Activated T-cell treated with anti-CD3 and anti-CD28 coated beads, Interleukin-2, amount 50 U/mL, for 4 hours (primary cell): ENCODE results near the gene CLDN3. TPM values are rescaled to one million over a fixed set of nuclear protein-coding genes. Genes with fewer than 3 reads are reported as not detected.
"Not testable (repeated sequence)": the region's sequence is repeated elsewhere in the genome, so short reads cannot be mapped to it uniquely, and the experiment has no call there.

Experiments used
- ATAC-seq, 2 donors: fragments of 200-7000 bp; cut with Tn5 transposase; one replicate each; pipeline ENCODE4 v1.10.0; 2021
- DNase-seq: peaks from one replicate; pipeline ENCODE4 v3.0.0-alpha.2; 2020
- H3K27me3 Mint-ChIP-seq: one replicate; pipeline ENCODE4 v1.8.0; 2021; ENCODE audit warnings: low read depth, mixed read lengths
- H3K36me3 Mint-ChIP-seq: one replicate; pipeline ENCODE4 v1.8.0; 2022; ENCODE audit warnings: mixed read lengths; ENCODE audit not compliant: insufficient read depth
- H3K4me1 Mint-ChIP-seq: one replicate; pipeline ENCODE4 v1.8.0; 2021; ENCODE audit warnings: low read depth, mixed read lengths
- H3K4me3 Mint-ChIP-seq: one replicate; pipeline ENCODE4 v1.8.0; 2021; ENCODE audit warnings: mild to moderate bottlenecking, moderate library complexity, mixed read lengths
- H3K9me3 Mint-ChIP-seq: one replicate; pipeline ENCODE4 v1.8.0; 2021; ENCODE audit warnings: mixed read lengths
- total RNA-seq, 3 donors: library from RNA; stranded (reverse); gene quantifications; one replicate each; pipeline ENCODE4 v1.2.1, GENCODE V29; 2021

CLDN3 gene, protein sequence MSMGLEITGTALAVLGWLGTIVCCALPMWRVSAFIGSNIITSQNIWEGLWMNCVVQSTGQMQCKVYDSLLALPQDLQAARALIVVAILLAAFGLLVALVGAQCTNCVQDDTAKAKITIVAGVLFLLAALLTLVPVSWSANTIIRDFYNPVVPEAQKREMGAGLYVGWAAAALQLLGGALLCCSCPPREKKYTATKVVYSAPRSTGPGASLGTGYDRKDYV
- total RNA-seq = under 1 TPM; 0.16 to 0.23 (median 0.22) TPM

DNA sequence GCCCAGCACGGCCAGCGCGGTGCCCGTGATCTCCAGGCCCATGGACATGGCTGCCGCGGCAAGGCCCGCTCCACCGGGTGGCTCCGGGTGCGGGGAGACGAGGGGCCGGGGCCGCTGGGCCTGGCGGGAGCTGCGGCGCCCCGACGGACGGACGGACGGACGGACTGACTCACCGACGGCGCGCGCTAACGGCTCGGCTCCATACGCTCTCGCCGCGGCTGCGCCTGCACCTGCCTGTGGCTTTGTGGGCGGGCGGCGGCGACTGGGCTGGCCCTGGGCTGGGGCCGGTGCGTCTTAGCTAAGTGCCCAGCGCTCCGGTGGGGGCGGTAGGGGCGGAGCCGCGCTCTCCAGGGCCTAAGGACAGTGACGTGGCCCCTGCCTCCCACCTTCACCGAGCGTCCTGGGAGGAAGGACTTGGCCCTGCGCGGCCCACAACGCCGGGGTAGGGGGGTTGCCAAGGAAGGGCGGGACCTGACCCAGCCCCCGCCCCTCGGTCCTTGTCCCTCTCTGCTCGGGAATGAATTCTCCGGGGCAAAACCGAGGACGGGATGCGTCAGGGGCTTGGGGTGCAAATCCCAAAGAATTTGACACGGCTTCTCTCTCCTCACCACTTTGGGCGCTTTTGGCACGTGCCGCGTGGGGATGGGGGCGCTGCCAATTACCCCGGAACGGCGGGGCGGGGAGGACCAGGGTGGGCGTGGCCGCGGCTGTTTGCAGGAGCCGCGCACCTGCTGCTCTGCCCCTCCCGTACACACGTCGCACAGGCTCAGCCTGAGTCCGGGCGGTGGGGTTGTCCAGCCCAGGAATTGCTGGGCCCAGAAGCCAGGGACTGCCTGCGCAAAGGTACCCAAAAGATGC is at the start of gene CLDN3:
Gene CLDN3 (minus strand): TSS at position 269 of the 858 bp plus-strand sequence. CDS start 221 bp downstream, at position 48.
- Mint-ChIP-seq H3K4me1 (peaks cover 4% of the 10 kb centered on the region), H3K9me3 (no peaks in the 10 kb centered on the region), H3K27me3 (peaks cover 51% of the 10 kb centered on the region), H3K36me3 (no peaks in the 10 kb centered on the region), H3K4me3 (peak within 1 kb of the TSS; percentile 43)
- ATAC-seq (peak in 1 of 2 donors; percentile 61), DNase-seq (no peak)

DNA sequence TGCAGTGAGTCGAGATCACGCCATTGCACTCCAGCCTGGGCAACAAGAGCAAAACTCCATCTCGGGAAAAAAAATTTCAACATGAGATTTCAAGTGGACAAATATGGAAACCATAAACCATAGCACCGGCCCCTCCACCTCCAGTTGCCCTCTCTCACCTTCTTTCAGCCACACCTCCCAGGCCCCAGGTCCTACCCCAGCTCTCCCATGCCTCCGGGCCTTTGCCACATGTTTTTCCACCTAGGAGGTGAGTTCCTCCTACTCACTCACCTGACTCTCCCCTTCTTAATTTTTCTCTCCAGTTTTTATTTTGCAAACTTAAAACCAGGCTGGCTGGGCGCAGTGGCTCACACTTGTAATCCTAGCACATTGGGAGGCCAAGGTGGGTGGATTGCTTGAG is 47.1 kb upstream of the CLDN3 start:
- no peaks in the 10 kb centered on the region for H3K36me3 Mint-ChIP-seq
- DNase-seq = no peak
- peaks cover 16% of the 10 kb centered on the region for H3K27me3 Mint-ChIP-seq
- no peak for ATAC-seq
- peaks cover 3% of the 10 kb centered on the region for H3K9me3 Mint-ChIP-seq
- H3K4me1 Mint-ChIP-seq = no peaks in the 10 kb centered on the region
- H3K4me3 Mint-ChIP-seq = no peak overlapping the region

DNA sequence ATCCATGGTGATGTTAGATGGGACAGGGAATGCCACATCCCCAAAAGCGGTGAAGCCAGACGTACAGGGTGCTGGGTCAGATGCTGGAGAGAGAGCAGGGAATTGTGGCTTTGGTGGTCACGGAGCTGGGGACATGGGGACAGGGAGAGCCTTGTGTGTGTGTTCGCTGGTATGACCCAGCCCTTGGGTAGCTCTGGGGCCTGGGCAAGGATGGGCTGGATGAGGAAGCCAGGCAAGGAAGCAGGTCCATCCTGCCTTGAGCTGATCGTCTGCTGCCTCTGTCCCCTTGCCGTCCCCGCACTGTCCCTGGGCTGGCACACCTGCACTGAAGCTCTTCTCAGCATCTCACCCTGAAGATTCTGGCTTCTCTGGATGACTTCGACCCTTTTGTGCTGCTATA is 45.4 kb upstream of the CLDN3 start:
- Mint-ChIP-seq H3K4me3 (no peak overlapping the region), H3K9me3 (peaks cover 3% of the 10 kb centered on the region), H3K36me3 (no peaks in the 10 kb centered on the region), H3K4me1 (no peaks in the 10 kb centered on the region), H3K27me3 (peaks cover 17% of the 10 kb centered on the region)
- ATAC-seq = no peak
- DNase-seq = no peak

DNA sequence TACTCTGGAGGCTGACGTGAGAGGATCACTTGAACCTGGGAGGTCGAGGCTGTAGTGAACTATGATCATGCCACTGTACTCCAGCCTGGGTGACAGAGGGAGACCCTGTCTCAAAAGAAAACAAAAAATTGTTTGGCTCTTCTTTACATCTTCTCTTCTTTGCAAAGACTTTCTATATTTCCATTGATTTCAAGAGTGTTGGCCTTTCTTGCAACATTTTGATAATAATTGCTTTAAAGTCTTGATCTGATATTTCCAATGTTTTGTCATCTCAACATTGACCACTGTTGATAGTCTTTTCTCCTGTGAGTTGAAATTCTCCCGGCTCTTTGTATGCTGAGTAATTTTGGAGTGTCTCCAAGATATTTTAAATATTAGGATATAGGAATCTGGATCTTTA is 42.9 kb upstream of the CLDN3 start:
- DNase-seq (no peak), ATAC-seq (no peak)
- Mint-ChIP-seq H3K27me3 (peaks cover 15% of the 10 kb centered on the region), H3K4me3 (no peak overlapping the region), H3K4me1 (no peaks in the 10 kb centered on the region), H3K9me3 (peaks cover 3% of the 10 kb centered on the region), H3K36me3 (no peaks in the 10 kb centered on the region)

DNA sequence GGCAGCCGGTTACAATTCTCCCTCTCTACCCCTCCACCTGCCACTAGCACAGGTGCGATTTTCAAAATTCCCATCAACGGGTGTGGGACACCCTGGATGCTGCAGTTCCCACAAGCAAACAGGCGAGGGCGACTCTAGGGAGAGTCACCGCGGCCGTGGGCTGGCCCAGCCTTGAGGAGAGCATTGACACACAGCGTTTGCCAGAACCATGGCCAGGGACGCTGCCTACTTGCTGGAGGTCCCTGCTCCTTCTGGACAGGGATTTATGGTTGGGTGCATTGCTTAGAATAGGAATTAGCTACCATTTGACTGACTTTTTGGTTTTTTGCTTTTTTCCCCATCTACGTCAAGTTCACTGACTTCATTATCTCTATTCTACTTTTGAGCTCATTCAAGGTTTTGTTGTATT is 41.7 kb upstream of the CLDN3 start:
- Mint-ChIP-seq H3K9me3 (peaks cover 3% of the 10 kb centered on the region), H3K36me3 (no peaks in the 10 kb centered on the region), H3K27me3 (peaks cover 14% of the 10 kb centered on the region), H3K4me3 (no peak overlapping the region), H3K4me1 (no peaks in the 10 kb centered on the region)
- ATAC-seq (peak; percentile 77 to 88), DNase-seq (peak; percentile 41)

DNA sequence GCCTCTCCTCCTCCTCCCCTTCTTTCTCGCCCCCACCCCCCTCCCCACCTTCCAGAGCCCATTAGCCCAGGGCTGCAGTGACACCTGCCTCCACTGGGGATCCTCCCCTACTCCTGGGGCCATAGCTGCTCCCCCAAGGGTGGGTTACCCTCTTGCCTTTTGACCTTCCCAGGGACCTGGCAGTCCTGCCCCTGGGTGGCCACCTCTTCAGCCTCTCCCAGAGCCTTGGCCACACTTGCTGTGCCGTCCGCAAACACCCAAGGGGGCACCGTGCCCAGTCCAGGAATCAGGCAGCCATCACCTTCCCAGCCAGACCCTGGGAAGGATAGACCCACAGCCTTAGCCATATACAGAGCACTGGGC is 40.9 kb upstream of the CLDN3 start:
- no peak for DNase-seq
- no peak for ATAC-seq
- H3K4me1 Mint-ChIP-seq = no peaks in the 10 kb centered on the region
- H3K36me3 Mint-ChIP-seq = no peaks in the 10 kb centered on the region
- peaks cover 14% of the 10 kb centered on the region for H3K27me3 Mint-ChIP-seq
- H3K4me3 Mint-ChIP-seq = no peak overlapping the region
- peaks cover 3% of the 10 kb centered on the region for H3K9me3 Mint-ChIP-seq

DNA sequence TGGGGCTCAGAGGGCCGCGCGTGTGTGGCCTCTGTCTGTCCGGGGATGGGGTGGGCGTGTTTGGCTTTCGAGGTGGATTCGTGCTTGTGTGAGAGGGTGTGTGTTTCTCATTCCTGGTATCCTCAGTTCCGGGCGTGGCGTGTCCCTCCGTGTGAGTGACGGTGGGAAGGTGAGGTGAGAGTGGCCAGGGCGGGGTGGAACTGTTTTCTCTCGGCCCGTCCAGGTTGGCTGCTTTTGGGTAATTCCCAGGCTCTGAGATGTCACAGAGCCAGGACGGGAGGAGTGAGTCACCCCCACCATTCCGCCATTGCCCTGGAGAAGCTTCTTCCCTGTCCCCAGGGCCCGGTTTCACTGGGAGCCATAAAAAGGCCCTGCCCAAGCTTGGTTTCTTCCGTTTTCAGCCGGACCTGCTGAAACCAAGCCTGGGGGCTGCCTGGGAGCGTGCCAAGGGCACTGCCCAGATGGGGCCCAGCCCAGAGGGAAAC is 39.4 kb upstream of the CLDN3 start:
- Mint-ChIP-seq H3K9me3 (peaks cover 3% of the 10 kb centered on the region), H3K36me3 (no peaks in the 10 kb centered on the region), H3K27me3 (peaks cover 12% of the 10 kb centered on the region), H3K4me1 (no peaks in the 10 kb centered on the region), H3K4me3 (no peak overlapping the region)
- DNase-seq = no peak
- ATAC-seq = no peak

DNA sequence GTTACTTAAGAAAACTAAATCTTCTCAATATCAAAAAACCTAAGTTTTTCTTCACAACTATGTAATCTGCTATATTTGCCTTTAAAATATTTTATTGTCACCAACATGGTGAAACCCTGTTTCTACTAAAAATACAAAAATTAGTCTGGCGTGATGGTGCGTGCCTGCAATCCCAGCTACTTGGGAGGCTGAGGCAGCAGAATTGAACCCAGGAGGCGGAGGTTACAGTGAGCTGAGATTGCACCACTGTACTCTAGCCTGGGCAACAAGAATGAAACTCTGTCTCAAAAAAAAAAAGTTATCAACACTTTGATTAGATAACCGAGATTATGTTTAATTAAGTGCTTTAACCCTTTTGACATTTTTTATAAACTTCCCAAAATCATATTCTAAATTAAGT is 32.4 kb upstream of the CLDN3 start:
- Mint-ChIP-seq H3K9me3 (no peaks in the 10 kb centered on the region), H3K4me3 (no peak overlapping the region), H3K36me3 (no peaks in the 10 kb centered on the region), H3K4me1 (no peaks in the 10 kb centered on the region), H3K27me3 (peaks cover 11% of the 10 kb centered on the region)
- DNase-seq (no peak), ATAC-seq (no peak)

DNA sequence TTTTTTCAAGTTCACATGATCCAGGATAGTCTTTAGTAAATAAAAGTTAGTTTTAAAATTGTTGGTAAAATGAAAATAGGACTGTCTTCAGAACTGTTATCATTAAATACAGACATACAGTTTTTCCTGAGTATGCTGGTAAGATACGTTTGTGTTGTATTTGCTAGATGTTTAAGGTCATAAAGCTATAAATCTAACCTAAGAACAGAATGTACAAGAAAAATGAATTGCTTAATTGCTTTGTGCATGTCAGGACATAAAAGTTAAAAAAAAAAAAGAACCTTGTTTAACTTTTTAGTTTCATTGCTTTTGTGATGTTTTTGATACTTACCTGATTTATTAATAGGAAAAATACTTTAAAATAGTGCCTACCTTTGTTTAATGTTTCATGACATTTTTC is 31.5 kb upstream of the CLDN3 start:
- H3K9me3 Mint-ChIP-seq = no peaks in the 10 kb centered on the region
- H3K4me1 Mint-ChIP-seq = no peaks in the 10 kb centered on the region
- DNase-seq = no peak
- ATAC-seq = no peak
- H3K27me3 Mint-ChIP-seq = peaks cover 11% of the 10 kb centered on the region
- no peaks in the 10 kb centered on the region for H3K36me3 Mint-ChIP-seq
- no peak overlapping the region for H3K4me3 Mint-ChIP-seq

DNA sequence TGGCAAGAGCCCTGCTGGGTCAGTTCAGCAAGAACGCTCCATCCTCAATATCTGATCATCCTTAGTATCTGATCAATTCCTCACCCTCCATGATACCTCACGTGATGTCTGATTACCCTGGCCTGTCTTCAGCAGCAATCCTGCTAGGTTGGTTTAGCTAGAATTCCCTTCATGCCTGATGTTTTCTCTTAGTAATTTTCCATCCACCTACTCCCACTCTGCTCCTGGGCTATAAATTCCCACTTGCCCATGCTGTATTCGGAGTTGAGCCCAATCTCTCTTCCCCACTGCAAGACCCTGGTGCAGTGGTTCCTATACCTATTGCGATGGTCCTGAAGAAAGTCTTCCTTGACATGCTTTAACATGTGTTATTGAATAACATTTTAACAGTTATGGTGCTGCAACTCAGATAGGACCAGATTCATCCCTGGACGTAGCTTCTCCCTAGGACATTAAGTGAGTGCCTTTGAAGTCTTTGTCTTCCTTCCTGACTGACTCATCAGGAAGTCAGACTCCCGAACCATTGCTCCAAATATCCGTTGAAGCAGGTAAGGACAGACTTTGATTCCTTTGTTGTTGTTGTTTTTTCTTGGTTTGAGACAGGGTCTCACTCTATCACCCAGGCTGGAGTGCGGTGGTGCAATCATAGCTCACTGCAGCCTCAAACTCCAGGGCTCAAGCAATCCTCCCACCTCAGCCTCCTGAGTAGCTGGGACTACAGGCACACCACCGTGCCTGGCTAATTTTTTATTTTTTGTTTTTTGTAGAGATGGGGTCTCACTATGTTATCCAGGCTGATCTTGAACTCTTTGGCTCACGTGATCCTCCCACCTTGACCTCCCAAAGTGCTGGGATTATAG is 29.4 kb upstream of the CLDN3 start:
- Mint-ChIP-seq H3K36me3 (no peaks in the 10 kb centered on the region), H3K4me3 (no peak overlapping the region), H3K27me3 (peaks cover 14% of the 10 kb centered on the region), H3K9me3 (no peaks in the 10 kb centered on the region), H3K4me1 (no peaks in the 10 kb centered on the region)
- DNase-seq (no peak), ATAC-seq (no peak)

DNA sequence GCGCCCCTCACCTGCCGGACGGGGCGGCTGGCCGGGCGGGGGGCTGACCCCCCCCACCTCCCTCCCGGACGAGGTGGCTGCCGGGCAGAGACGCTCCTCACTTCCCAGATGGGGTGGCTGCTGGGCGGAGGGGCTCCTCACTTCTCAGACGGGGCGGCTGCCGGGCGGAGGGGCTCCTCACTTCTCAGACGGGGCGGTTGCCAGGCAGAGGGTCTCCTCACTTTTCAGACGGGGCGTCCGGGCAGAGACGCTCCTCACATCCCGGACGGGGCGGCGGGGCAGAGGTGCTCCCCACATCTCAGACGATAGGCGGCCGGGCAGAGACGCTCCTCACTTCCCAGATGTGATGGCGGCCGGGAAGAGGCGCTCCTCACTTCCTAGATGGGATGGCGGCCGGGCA is 27.1 kb upstream of the CLDN3 start:
- peaks cover 13% of the 10 kb centered on the region for H3K27me3 Mint-ChIP-seq
- H3K4me3 Mint-ChIP-seq, DNase-seq, H3K4me1 Mint-ChIP-seq, ATAC-seq, H3K9me3 Mint-ChIP-seq, H3K36me3 Mint-ChIP-seq: not testable (repeated sequence)

DNA sequence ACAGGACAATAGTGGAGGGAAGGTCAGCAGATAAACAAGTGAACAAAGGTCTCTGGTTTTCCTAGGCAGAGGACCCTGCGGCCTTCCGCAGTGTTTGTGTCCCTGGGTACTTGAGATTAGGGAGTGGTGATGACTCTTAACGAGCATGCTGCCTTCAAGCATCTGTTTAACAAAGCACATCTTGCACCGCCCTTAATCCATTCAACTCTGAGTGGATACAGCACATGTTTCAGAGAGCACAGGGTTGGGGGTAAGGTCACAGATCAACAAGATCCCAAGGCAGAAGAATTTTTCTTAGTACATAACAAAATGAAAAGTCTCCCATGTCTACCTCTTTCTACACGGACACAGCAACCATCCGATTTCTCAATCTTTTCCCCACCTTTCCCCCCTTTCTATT is 26.6 kb upstream of the CLDN3 start:
- not testable (repeated sequence) for H3K4me1 Mint-ChIP-seq, ATAC-seq, H3K36me3 Mint-ChIP-seq, DNase-seq, H3K9me3 Mint-ChIP-seq, H3K4me3 Mint-ChIP-seq
- H3K27me3 Mint-ChIP-seq = peaks cover 16% of the 10 kb centered on the region

DNA sequence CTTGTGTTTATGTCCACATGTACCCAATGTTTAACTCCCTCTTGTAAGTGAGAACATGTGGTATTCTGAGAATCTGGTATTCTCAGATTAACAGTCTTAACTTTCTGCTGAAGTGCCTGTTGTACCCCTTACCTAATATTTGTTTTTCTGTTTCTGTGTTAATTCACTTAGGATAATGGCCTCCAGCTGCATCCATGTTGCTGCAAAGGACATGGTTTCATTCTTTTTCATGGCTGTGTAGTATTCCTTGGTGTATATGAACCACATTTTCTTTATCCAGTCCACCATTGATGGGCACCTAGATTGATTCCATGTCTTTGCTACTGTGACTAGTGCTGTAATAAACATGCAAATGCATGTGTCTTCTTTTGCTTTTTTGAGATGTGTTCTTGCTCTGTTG is 25.1 kb upstream of the CLDN3 start:
- H3K9me3 Mint-ChIP-seq, ATAC-seq, DNase-seq, H3K4me1 Mint-ChIP-seq, H3K36me3 Mint-ChIP-seq, H3K4me3 Mint-ChIP-seq: not testable (repeated sequence)
- peaks cover 17% of the 10 kb centered on the region for H3K27me3 Mint-ChIP-seq

DNA sequence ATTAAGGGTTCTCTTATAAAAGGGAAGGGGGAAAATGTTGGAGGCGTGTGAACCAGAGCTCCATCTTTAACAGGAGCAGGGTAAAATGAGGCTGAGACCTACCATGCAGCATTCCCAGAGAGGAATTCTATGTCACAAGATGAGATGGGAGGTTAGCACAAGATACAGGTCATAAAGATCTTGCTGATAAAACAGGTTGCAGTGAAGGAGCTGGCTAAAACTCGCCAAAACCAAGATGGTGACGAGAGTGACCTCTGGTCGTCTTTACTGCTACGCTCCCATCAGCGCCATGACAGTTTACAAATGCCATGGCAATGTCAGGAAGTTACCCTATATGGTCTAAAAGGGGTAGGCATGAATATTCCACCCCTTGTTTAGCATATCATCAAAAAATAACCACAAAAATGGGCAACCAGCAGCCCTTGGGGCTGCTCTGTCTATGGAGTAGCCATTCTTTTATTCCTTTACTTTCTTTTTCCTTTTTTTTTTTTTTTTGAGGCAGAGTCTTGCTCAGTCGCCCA is 21.2 kb upstream of the CLDN3 start:
- H3K4me1 Mint-ChIP-seq, ATAC-seq, H3K36me3 Mint-ChIP-seq, H3K9me3 Mint-ChIP-seq, H3K4me3 Mint-ChIP-seq, DNase-seq: not testable (repeated sequence)
- H3K27me3 Mint-ChIP-seq = peaks cover 12% of the 10 kb centered on the region
